ENCODE data around the gene URM1. TPM values are rescaled to one million over a fixed set of nuclear protein-coding genes. Genes with fewer than 3 reads are reported as not detected.
"Not testable (repeated sequence)": the region's sequence is repeated elsewhere in the genome, so short reads cannot be mapped to it uniquely, and the experiment has no call there.

Gene URM1
- 105 and 125 TPM in 2 replicates for total RNA-seq (2014; rRNA removed; shearing (Covaris generic))

DNA sequence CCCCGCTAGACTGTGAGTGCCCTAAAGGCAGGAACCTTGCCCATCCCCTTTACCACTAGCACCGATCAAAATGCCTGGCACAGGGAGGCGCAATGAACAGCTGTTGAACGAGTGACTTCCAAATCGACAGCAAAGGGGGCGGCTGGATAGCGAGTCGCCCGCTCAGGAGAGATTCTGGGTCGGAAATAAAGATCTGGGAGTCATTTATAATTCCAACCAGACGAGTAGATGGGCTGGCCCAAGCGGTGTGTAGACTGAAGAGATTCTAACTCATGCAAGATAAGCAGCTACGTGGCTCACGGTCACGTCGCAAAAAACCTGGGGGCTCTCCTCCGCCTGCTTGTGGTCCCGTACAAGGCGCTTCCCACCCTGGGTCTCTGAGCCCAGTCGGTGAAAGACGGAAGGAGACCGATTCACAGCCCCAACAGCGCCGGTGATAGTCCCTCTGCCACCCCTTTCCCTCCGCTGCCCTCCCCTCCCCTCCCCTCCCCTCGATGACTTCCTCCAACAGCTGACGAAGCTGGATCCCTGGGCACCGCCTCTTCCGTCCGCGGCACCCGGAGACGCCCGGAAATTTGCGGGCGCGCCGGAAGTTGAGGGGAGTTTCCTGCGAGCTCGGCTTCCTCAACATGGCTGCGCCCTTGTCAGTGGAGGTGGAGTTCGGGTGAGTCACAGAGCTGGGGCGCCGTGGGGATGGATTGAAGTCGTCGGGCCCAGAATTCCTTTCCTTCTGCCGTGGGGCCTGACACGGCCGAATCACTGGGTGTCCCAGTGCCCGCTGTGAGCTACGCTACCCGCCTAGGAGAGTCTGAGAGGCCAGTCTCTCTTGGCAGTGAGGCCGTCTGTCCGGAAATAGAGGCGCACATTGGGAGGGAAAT lies at the start of gene URM1:
URM1 (plus strand) TSS at position 623 of the 878 bp plus-strand sequence; CDS start at position 630, 7 bp downstream.
- peak; percentile 97 for DNase-seq (ENCODE audit: low spot score)

DNA sequence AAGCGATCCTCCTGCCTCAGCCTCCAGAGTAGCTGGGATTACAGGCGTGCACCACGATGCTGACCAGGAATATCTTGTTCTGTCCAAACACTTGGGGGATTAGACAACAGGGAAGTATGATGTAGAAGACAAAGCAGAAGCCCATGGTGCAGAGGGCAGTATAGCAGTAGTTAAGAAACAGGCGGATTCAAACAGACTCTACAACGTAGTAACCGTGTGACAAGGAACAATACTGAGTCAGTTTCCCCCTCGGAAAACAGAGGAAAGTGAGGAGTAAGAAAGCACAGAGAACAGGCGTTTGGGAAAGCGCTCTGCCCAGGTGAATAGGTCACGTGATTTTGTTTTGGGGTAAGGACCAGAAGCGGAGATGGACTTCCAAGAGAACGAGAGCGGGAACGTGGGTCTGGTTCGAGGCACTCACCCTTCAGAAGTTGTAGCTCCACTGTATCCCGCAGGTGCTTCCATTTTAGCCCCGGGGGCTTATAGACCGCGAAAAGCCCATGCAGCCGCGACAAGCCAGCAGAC lies 49.2 kb upstream of the URM1 start:
- DNase-seq (ENCODE audit: low spot score): no peak

DNA sequence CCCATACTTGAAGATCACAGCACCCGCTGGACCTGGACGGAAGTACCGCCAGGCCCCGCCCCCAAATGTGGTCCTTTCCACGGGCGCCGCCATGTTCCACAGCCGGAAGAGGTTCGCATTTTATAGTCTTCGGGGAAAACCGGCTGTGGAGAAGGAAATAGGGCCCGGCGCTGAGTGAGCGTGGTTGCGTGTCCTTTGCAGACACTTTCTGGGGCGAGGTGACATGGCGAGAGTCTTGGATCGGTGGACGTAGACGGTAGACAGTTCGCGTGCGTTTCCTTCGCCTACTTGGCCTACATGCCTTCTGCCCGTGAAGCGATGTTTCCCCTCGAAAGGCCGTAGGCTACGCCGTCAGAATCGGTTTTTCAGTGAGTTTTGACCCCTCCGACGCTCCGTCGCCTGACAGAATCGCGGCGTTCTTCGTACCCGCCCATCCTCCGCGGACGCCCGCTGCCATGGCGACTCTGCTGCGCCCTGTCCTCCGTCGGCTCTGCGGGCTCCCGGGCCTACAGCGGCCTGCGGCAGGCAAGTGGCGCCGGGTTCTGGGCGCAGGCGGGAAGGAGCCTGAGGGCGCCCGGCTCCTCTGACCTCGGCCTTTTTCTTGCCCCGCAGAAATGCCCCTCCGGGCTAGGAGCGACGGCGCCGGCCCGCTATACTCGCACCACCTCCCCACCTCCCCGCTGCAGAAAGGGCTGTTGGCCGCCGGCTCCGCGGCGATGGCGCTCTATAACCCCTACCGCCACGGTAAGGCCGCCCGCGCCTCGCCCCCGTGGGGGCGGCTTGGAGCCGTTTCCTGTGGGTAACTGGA lies 48.6 kb upstream of the URM1 start, which contains the start of the genes COQ4 and TRUB2:
COQ4 (plus strand) TSS at position 436 of the 808 bp plus-strand sequence; CDS start at position 456, 20 bp downstream.
TRUB2 (minus strand) TSS at position 44 of the 808 bp plus-strand sequence; CDS start at position 5, 39 bp downstream.
- DNase-seq (ENCODE audit: low spot score): peak; percentile 93

DNA sequence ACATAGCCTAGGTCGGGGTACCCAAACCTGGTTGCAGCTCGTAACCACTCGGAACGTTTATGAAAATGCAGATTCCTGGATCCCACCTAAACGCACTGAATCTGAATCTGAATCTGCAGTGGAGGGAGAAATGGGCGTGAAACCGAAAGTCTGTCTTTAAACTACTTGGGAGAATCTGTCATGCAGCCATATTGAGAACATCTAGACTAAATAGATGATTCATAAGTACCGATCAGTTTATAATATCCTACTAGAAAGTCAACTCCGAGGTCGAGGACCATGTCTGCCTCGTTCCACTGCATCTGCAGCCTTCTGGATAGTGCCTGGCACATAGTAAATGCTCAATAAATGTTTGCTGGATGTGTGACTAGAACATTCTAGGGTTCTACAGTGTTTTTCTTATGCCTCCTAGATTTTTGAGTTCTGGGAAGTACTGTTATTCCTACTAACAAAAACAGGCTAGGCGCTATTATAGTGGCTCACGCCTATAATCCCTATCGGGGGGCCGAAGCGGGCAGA lies 47.9 kb upstream of the URM1 start:
- DNase-seq (ENCODE audit: low spot score): no peak

DNA sequence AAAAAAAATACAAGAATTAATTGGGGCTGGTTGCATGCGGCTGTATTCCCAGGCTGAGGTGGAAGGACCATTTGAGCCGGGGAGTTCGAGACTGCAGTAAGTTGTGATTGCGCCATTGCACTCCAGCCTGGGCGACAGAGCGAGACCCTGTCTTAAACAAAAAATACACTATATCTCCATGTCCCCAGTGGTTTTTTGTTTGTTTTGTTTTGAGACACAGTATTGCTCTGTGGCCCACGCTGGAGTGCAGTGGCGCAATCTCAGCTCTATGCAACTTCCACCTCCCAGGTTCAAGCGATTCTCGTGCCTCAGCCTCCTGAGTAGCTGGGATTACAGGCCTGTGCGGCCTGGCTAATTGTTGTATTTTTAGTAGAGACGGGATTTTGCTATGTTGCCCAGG lies 47.4 kb upstream of the URM1 start:
- no peak for DNase-seq (ENCODE audit: low spot score)

DNA sequence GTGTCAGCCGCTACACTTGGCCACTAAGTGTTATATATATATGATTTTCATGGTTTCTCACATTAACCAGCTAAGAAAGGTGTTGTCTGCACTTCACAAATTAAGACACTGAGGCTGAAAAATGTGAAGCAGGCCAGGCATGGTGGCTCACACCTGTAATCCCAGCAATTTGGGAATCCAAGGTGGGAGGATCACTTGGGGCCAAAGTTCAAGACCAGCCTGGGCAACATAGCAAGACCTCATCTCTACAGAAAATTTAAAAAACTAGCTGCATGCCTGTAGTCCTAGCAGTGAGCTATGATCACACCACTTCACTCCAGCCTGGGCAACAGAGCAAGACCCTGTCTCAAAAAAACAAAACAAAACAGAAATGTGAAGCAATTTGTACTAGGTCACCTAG lies 46.8 kb upstream of the URM1 start:
- DNase-seq (ENCODE audit: low spot score): no peak

DNA sequence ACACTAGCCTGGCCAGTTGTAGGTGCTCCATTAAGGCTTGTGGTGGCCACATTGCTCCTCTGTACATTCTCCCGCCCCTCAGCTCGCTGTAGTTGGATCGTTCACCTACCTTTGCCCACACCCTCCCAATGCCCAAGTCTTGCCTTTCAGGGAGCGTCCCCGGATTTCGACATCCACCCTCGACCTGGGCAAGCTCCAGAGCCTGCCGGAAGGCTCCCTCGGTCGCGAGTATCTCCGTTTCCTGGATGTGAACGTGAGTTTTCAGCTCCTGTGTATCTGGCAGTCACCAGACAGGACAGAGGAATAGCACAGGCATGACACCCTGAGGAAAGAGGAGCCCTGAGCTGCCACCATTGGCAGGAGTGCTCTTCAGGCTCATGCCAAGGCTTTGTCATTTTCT lies 45.5 kb upstream of the URM1 start:
- DNase-seq (ENCODE audit: low spot score): no peak

DNA sequence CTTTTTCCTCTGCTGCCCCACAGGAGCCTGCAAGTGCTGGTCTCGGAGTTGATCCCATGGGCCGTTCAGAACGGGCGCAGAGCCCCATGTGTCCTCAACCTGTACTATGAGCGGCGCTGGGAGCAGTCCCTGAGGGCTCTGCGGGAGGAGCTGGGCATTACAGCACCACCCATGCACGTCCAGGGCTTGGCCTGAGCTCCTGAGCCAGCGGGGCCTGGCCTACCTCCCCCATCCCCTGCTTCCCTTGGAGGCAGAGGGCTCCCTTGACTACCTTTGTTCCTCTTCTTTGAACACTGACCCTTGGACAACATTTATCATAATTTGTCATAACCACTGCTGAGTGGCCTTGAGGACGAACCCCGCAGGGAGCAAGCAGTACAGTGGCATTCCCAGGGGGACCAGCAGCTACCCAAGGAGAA lies 37.7 kb upstream of the URM1 start:
- no peak for DNase-seq (ENCODE audit: low spot score)

DNA sequence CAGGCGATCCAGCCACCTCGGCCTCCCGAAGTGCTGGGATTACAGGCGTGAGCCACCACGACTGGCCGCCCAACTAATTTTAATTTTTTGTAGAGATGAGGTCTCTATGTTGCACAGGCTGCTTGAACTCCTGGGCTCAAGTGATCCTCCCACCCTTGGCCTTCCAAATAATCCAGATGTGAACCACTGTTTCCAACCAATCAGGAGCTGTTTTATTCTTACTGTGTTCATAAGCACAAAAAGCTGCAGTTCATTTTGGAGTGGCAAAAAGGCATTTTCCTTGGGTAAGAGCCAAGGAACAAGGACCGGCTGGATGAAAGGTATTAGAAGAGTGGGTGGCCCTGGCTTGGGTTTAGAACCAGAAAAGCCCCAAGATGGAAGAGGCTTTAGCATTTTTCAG lies 36.0 kb upstream of the URM1 start:
- DNase-seq (ENCODE audit: low spot score): no peak

DNA sequence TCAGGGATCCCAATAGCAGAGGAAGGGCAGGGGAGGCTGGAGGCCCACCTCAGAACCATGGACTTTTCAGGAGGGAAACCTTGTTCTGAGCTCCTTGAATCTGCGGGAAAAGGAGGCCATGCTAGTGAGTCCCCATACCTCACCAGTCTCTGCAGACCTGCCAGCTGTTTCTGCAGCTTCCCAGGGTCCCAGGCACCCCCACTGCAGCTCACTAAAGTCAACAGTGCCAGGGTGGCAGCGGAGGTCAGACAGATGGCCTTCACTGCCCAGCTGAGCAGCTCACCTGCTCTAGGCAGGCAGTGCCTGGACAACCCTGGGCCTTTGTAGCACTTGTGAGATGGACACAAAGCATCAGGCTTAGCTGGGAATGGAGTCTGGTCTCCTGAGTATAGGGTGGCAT lies 35.3 kb upstream of the URM1 start:
- no peak for DNase-seq (ENCODE audit: low spot score)

DNA sequence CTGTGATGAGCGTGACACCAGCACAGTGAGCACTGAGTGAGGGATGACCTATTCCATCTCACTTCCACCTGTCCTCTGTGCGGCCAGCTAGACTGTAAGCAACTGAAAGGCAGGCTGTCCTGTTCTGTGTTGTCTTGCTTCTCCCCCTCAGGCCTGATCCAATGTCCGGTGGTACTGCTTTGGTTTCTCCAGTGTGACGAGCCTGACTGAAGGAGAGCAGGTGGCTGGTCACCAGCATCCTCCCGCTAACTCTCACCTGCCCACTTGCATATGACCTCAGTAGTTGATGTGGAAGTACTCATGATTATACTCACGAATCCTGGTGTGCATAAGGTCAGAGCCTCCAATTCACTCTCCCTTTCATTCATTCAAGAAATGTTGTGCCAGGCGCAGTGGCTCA lies 33.2 kb upstream of the URM1 start:
- no peak for DNase-seq (ENCODE audit: low spot score)

DNA sequence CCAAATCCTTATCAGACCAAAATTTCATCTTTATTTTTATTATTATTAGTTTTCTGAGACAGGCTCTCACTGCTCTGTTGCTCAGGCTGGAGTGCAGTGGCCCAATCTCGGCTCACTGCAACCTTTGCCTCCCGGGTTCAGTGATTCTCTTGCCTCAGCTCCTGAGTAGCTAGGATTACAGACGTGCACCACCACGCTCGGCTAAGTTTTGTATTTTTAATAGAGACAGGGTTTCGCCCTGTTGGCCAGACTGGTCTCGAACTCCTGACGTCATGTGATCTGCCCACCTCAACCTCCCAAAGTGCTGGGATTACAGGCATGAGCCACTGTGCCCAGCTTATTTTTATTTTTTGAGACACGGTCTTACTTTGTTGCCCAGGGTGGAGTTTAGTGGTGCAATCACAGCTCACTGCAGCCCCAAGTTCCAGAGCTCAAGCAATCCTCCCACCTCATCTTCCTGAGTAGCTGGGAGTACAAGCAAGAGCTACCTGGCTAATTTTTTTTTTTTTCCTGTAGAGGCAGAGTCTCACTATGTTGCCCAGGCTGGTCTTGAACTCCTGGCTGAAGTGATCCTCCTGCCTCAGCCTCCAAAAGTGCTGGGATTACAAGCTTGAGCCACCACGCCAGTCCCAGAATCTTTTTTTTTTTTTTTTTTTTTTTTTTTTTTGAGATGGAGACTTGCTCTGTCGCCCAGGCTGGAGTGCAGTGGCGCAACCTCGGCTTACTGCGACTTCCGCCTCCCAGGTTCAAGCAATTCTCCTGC lies 32.1 kb upstream of the URM1 start:
- DNase-seq (ENCODE audit: low spot score): not testable (repeated sequence)

DNA sequence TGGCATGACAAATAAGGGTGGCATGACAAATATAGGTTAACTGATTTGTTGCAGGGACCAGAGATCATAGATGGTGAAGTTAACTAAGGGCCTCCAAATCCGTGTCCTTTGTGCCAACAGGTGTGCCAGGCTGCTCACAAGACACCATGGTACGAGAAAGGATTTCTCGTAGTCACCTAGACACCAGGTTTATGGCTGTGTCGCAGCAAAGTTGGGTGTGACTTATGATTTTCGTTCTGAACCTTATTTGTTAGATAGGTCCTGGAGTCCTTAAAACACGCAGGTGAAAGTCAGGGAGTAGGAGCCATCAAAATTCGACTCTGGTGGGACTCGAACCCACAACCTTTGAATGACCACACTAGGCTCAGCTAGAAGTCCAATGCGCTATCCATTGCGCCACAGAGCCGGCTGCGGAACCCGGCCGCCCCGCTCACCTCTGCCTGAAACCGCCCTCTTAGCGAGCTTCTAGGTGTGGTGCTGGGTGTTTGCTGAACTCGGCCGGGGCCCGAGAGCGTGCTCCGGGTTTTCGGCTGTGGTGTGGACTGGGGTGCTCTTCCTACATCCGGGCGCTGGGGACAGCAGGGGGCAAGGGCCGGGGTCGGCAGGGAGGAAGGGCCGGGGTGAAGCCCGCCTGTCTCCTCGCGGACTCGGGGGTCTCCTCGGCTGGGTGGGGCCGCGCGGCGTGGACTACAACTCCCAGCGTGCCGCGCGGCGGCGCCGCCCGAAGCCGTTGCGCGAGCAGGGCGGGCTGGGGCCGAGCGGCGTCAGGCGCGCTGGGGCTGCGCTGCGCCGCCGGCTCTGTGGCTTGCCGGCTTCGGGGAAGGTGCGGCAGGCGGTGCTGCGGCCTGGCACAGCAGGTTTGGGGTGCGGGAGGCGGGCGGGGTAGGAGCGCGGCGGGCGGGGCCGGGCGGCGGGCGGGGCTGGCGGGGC lies 31.1 kb upstream of the URM1 start, which contains the start of gene SLC27A4:
SLC27A4 (plus strand) TSS at position 767 of the 930 bp plus-strand sequence. CDS start 2,606 bp downstream, outside the sequence.
- peak; percentile 90 for DNase-seq (ENCODE audit: low spot score)

DNA sequence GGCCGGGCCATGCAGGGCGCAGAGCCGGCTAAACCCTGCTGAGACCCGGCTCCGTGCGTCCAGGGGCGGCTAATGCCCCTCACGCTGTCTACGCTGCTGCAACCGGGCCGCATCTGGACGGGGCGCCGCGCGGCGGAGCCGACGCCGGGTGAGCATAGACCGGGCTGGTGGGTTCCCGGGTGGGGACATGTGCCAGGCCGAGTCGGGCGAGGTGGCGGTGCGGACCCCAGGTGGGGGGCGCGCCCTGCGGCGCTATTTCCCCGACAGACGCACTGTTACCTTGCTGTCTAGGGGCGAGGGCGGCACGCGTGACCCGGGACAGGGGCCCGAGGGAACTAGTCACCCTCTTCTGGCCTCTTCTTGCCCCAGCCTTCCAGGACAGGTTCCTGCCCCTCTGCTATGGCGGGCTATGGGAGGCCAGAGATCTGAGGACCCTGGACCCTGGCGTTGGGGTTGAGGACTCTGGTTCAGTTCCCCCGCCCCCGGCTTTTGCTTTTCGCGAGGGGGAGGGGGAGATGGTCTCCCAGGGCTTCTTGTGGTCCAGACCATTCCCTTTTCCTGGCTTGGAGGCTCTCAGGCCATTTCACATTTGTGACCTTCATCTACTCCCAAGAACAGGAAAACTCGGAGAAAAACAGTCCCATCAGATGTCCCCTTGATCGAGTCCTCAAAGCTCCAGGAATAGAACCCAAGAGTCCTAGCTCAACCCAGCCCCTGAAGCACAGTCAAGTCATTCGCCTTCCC lies 30.3 kb upstream of the URM1 start:
- no peak for DNase-seq (ENCODE audit: low spot score)

DNA sequence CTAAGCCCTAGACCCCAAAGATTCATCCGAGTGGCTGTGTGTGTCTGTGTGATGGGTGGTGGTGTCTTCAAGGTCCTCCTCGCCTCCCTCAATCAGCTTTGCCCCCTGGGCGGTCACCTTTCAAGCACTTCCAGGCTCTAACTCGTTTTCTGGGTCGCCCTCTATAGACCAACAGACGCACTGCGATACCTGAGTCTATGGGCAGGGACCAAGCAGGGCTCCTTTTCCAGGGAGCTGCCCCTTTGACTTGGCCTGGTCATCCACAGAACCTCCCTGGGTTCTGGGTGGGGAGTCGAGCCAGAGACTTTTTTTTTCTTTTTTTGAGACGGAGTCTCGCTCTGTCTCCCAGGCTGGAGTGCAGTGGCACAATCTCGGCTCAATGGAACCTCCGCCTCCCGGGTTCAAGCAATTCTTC lies 29.7 kb upstream of the URM1 start:
- DNase-seq (ENCODE audit: low spot score): peak; percentile 82

DNA sequence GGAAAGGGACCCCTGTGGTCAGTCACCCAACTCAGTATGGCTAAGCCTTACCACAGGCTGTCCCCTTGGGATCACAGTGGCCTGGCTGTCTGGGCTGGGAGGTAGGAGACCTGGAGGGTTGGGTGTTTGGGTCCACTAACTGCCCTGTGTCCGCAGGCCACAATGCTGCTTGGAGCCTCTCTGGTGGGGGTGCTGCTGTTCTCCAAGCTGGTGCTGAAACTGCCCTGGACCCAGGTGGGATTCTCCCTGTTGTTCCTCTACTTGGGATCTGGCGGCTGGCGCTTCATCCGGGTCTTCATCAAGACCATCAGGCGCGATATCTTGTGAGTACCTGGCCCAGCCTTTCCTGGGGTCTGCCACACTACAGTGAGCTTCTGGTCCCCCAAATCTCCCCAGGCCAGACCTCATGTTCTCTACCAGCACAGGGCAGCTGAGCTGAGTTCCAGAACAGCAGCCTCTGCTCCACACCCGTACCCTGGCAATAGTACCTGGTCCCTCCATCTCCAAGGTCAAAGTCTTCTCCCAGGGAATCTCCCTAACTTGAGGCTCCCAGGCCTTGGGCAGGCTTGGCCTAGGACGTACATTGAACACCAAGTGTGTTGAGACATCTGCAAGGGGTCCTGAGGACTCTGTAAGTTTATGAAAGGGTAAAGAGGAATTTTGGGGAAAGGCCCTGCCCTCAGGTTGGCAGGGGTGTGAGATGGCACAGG lies 28.0 kb upstream of the URM1 start:
- DNase-seq (ENCODE audit: low spot score): no peak

DNA sequence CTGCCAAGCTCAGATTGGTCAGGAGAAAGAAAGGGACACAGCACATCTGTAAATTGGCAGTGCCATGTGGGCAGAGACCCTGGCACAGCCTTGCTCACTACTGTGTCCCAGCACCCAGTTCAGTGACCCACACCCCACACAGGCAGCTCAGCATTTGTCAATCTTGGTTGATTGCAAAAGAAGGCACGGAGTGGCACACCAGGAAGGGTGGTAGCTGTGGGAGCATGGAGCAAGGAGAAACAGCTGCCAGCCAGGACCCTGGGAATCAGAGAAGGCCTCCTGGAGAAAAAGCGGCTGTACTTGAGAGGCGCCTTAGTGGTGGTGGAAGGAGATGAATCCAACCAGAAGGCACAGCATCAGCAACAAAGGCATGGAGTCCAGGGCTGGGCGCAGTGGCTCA lies 27.3 kb upstream of the URM1 start:
- no peak for DNase-seq (ENCODE audit: low spot score)

DNA sequence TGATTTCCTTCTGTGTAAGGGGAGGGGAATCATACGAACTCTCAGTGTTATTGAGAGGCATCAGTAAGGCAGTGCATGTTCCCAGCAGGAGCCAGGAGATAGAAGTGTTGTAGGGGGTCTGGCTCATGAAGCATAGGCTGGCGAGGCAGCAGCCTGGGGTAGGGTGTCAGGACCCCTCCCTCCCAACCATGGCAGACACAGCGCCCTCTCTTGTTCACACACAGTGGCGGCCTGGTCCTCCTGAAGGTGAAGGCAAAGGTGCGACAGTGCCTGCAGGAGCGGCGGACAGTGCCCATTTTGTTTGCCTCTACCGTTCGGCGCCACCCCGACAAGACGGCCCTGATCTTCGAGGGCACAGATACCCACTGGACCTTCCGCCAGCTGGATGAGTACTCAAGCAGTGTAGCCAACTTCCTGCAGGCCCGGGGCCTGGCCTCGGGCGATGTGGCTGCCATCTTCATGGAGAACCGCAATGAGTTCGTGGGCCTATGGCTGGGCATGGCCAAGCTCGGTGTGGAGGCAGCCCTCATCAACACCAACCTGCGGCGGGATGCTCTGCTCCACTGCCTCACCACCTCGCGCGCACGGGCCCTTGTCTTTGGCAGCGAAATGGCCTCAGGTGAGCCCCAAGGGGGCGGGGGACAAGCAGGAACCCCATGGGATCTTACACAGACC lies 26.1 kb upstream of the URM1 start:
- DNase-seq (ENCODE audit: low spot score): no peak
